IgD-negative memory B cell (primary cell): Measurements from ENCODE around the gene PHC2. TPM values are rescaled to one million over a fixed set of nuclear protein-coding genes. Genes with fewer than 3 reads are reported as not detected.

Experiments
- H3K27ac Mint-ChIP-seq, 3 donors: one replicate each; pipeline ENCODE4 v1.8.0; 2020 to 2022; ENCODE audit warnings: mild to moderate bottlenecking in 3 of 3, mixed read lengths in 3 of 3, moderate library complexity in 1 of 3
- H3K27me3 Mint-ChIP-seq: one replicate; pipeline ENCODE4 v1.8.0; 2021; ENCODE audit warnings: mixed read lengths
- H3K36me3 Mint-ChIP-seq: one replicate; pipeline ENCODE4 v1.8.0; 2020; ENCODE audit warnings: mild to moderate bottlenecking, mixed read lengths
- H3K4me1 Mint-ChIP-seq, 3 donors: one replicate each; pipeline ENCODE4 v1.8.0; 2020 to 2022; ENCODE audit warnings: mixed read lengths in 3 of 3, mild to moderate bottlenecking in 1 of 3
- H3K4me3 Mint-ChIP-seq, 4 donors: one replicate each; pipeline ENCODE4 v1.8.0; 2020 to 2022; ENCODE audit warnings: mild to moderate bottlenecking in 4 of 4, mixed read lengths in 4 of 4, moderate library complexity in 3 of 4
- H3K9me3 Mint-ChIP-seq, 3 donors: one replicate each; pipeline ENCODE4 v1.8.0; 2020 to 2021; ENCODE audit warnings: mixed read lengths in 3 of 3, mild to moderate bottlenecking in 1 of 3
- polyA plus RNA-seq: library from polyadenylated mRNA; unstranded; fragments of 300-500 nt; fragmentation: Illumina TruSeq; gene quantifications from one replicate; pipeline ENCODE4 v1.2.3, GENCODE V29; 2021

The PHC2 gene
- polyA plus RNA-seq, 1 donor from 2014 or later = 7.9 TPM

DNA sequence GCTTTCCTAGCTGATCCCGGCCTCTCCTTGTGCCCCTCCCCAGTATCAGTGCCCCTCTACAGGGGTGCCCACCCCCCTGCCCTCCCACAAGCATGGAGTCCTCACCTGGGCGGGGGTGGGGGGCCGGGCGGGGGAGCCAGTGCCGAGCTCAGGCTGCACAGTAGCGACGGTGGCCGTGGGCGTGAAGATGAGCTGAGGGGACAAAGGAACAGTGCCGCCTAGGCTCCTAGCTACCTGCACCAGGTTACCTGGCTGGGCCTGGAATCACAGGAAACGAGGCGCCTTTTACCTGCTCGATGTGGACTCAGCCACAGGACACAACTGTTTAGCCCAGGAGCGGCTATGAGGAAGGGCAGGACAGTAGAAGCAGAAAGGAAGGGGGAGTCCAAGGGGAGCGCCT is 62.5 kb downstream of the PHC2 start:
- no peaks in the 10 kb centered on the region for H3K36me3 Mint-ChIP-seq
- no peak overlapping the region for H3K27ac Mint-ChIP-seq
- no peaks in the 10 kb centered on the region for H3K9me3 Mint-ChIP-seq
- H3K4me3 Mint-ChIP-seq = no peak overlapping the region
- H3K27me3 Mint-ChIP-seq = peaks cover 7% of the 10 kb centered on the region
- H3K4me1 Mint-ChIP-seq = peaks cover 0 to 1% (median 0%) of the 10 kb centered on the region in 3 donors

DNA sequence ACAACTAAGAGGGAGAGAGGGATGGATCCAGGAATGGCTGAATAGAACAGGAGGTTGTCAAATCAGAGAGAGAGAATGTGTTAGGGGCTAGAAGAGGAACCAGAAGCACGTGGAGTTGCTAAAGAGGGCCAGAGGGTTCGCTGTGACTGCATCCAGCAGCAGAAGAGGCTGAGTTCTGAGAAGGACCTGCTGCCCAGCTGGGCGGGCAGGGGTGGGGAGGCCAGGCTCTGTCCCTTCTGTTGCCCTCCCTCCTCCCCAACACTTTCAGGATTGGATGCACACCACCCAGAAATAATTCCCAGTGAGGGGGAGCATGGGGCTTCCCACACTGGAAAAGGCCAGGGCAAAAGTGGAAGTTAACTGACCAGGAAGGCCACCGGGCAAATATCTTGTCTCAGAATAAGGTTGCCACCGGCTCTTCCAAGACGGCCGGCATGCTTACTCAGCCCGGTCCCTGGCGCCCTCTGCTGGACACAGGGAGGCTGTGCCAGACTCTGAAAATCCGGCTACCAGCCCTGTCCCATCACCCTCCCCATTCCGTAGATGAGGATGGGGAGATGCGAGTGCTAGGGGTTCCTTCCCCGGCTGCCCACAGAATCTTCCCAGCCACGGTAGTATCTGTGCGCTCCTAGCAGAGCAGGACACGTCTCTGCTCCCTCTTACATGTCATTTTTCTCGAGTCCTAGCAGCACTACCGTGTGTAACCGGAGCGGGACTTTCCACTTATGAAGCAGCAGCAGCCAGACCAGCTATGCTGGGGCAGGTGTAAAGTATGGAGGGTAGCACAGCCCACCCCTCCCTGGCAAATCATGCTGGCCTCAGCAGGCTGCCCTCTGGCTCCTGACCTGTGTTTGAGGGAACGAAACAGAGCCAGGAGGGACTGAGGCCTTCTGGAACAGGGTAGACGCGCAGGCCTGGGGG is 63.1 kb downstream of the PHC2 start:
- peaks cover 7% of the 10 kb centered on the region for H3K27me3 Mint-ChIP-seq
- no peaks in the 10 kb centered on the region for H3K36me3 Mint-ChIP-seq
- H3K4me1 Mint-ChIP-seq = peaks cover 0 to 1% (median 0%) of the 10 kb centered on the region in 3 donors

DNA sequence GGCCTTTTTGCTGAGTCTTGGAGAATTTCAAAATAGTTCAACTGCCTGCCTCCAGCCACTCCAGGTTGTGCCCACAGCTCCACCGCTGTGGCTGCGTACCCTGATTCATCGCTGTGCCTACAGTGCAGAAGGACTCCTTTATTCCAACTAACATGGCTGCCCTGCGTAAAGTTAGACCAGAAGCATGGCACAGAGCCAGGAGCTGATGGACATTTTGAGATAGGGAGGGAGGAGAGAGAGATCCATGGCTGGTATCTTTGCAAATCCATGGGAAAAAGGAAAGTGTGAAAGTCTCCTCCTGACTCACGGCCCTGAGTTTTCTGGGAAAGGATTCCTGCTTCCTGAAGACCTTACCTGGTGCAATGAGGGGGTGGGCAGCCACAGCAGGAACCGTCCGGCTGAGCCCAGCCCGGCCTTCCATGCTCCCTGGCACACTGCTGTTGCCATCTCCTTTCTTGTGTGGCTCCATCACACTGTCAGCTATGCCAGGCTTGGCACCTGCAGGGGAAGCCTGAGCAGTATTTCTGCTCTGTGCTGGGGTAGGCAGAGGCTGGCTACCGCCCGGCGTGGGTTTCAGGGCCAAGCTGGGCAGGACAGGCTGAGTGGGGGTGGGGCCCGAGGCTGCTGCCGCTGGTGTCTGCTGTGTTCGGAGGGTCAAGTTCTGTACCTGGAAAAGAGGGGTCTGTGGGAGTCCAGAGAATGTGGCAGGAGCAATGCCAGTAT is 64.0 kb downstream of the PHC2 start:
- Mint-ChIP-seq H3K27ac (no peak overlapping the region), H3K4me3 (no peak overlapping the region), H3K4me1 (peaks cover 0 to 1% (median 0%) of the 10 kb centered on the region in 3 donors), H3K36me3 (no peaks in the 10 kb centered on the region), H3K27me3 (peaks cover 7% of the 10 kb centered on the region), H3K9me3 (no peaks in the 10 kb centered on the region)

More for the DNA sequence above, 63.1 kb downstream of the PHC2 start:
- Mint-ChIP-seq H3K27ac (no peak overlapping the region), H3K9me3 (no peaks in the 10 kb centered on the region), H3K4me3 (no peak overlapping the region)

DNA sequence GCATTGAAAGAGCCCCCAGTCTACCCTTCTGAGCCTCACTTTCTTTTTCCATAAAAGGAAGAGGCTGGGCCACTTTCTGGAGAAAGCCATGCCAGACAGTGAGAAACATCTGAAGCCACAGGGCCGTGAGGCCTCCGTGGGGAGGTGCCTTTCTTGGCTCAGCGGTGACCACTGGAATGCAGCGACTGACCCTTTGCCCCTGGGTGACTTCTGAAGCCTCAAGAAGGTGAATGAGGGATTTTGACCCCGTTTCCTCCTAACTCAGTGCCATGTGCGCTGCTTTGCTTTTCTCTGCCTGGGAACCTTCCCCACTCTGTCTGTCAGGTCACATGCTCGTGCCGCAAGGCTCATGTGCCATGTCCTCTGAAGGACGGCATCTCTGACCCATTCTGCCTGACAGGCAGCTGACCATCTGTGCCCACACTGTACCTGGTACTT is 65.3 kb downstream of the PHC2 start:
- Mint-ChIP-seq H3K27ac (no peak overlapping the region), H3K4me3 (no peak overlapping the region), H3K4me1 (peaks cover 0 to 1% (median 0%) of the 10 kb centered on the region in 3 donors), H3K9me3 (no peaks in the 10 kb centered on the region), H3K36me3 (no peaks in the 10 kb centered on the region), H3K27me3 (peaks cover 5% of the 10 kb centered on the region)

DNA sequence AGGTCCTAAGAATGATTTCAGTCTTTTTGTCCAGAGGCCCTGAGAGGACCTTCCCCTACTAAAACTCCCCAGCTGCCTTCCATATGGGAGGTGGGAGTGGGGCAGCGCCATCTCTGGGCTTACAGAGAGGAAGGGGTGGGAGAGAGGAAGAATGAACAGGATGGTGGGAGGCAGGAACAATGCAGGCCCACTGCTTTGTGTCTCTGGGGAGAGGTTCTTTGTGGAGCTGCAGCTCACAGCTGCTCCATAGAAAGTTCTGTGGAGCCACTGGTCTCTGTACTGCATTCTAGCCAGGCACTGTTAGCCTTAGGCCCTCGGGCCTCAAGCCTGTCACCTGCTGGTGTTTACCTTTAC is 66.4 kb downstream of the PHC2 start:
- no peaks in the 10 kb centered on the region for H3K36me3 Mint-ChIP-seq
- no peak overlapping the region for H3K4me3 Mint-ChIP-seq
- peaks cover 0 to 1% (median 0%) of the 10 kb centered on the region in 3 donors for H3K4me1 Mint-ChIP-seq
- no peaks in the 10 kb centered on the region for H3K9me3 Mint-ChIP-seq
- H3K27me3 Mint-ChIP-seq = peaks cover 5% of the 10 kb centered on the region
- peak overlapping the region in 1 of 3 donors; percentile 3 for H3K27ac Mint-ChIP-seq

DNA sequence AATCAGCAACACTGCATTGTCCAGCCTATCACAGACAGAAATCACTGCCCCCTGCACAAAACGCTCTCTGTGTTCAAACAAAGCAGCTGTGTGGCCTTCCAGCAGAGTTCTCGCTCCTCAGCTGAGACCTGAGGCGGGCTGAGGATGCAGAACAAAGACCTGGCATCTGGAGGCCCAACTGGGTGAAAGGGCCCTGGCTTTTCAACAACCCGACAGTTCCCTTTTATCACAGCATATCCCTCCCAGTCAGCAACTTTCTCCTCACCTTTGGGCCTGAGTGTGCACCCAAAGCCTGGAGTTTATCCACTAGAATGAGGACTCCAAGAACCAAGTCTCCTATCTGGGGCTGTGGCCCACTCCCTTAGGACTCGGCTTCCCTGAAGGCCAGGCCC is 67.4 kb downstream of the PHC2 start:
- no peaks in the 10 kb centered on the region for H3K9me3 Mint-ChIP-seq
- peaks cover 2% of the 10 kb centered on the region for H3K27me3 Mint-ChIP-seq
- H3K4me3 Mint-ChIP-seq = no peak overlapping the region
- no peak overlapping the region for H3K27ac Mint-ChIP-seq
- peaks cover 0 to 1% (median 0%) of the 10 kb centered on the region in 3 donors for H3K4me1 Mint-ChIP-seq
- H3K36me3 Mint-ChIP-seq = no peaks in the 10 kb centered on the region

DNA sequence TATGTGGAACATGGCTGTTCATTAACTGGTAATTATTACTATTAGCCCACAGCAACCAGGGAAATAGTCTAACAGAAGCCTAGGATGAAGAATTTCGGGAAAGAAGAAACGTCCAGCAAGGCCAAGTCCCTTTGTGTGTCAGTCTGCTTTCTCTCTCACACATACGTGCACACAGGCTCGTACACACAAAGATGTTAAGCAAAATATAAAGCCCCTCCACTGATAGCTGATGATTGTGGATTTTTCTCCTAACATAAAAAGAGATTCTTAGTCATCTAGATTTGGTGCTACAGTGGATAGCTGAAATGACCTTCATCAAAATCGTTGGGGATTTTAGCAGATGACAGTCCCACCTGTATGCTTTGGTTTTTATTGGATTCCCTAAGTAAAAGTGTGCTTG is 67.9 kb downstream of the PHC2 start:
- Mint-ChIP-seq H3K36me3 (no peaks in the 10 kb centered on the region), H3K27me3 (peaks cover 2% of the 10 kb centered on the region), H3K9me3 (no peaks in the 10 kb centered on the region)

DNA sequence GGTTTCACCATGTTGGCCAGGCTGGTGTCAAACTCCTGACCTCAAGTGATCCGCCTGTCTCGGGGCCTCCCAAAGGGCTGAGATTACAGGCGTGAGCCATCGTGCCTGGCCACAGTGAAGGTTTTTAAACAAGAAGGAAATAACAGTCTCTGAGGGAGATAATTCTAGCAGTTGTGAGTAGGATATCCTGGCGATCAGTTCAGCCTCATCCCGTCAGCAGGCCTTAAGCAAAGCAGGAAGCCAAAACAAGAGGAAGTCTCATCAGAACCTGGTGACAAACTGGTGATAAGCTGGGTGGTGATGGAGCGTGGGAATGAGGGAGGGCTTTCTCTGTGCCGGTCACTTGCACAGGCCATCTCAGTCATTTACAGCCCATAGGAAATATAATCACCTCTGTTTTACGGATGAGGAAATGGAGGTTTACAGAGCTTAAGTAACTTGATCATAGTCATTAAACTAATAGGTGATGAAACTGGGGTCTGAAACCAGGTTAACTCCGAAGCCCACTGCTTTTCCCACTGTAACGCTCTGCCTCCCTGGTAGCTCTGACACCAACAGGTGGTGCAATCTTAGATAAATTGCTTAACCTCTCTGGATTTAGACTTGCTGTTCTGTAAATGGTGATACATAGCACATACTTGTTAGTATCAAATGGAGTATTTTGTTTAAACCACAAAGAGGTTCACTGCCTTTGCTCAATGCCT is 69.2 kb downstream of the PHC2 start:
- Mint-ChIP-seq H3K36me3 (no peaks in the 10 kb centered on the region), H3K27me3 (no peaks in the 10 kb centered on the region), H3K27ac (peak overlapping the region in 1 of 3 donors; percentile 2), H3K9me3 (no peaks in the 10 kb centered on the region), H3K4me1 (no peaks in the 10 kb centered on the region), H3K4me3 (no peak overlapping the region)

More for the DNA sequence above, 67.9 kb downstream of the PHC2 start:
- no peak overlapping the region for H3K27ac Mint-ChIP-seq
- peaks cover 0 to 1% (median 0%) of the 10 kb centered on the region in 3 donors for H3K4me1 Mint-ChIP-seq
- H3K4me3 Mint-ChIP-seq = no peak overlapping the region

DNA sequence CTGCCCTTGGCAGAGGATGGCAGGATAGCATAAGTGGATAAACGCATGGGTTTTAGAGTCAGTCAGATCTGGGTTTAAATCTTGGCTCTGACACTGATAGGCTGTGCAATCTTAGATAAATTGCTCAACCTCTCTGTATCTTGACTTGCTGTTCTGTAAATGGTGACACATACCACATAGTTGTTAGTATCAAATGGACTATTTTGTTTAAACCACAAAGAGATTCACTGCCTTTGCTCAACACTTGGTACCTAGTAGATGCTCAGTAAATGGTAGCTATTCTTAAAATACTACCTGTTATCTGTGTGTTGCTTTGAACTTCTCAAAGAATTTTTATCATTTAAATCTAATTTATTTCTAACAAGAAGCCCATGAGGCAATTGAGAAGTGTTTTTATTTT is 70.5 kb downstream of the PHC2 start:
- Mint-ChIP-seq H3K27me3 (no peaks in the 10 kb centered on the region), H3K4me1 (no peaks in the 10 kb centered on the region), H3K27ac (no peak overlapping the region), H3K4me3 (no peak overlapping the region), H3K9me3 (no peaks in the 10 kb centered on the region), H3K36me3 (peaks cover 1% of the 10 kb centered on the region)

DNA sequence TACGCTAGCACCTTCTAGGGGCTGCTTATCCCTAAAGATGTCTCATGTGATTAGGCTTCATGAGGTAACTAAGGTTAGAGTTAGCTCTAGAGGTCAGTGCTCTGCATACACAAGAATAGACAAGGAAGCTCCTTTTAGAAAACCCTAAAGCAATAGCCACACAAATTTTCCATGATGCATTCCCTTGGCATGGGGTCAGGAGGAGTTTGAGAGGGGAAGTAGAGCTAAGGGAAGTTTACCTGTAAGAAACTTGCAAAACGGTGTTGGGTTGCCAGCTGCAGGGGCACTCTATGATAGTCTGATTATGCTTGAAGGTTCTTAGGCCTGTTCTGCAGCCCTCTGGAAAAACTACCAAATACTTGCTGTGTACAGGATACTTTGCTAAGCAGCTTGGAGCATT is 71.0 kb downstream of the PHC2 start:
- no peak overlapping the region for H3K27ac Mint-ChIP-seq
- H3K9me3 Mint-ChIP-seq = no peaks in the 10 kb centered on the region
- H3K36me3 Mint-ChIP-seq = peaks cover 4% of the 10 kb centered on the region
- no peaks in the 10 kb centered on the region for H3K4me1 Mint-ChIP-seq
- H3K4me3 Mint-ChIP-seq = no peak overlapping the region
- H3K27me3 Mint-ChIP-seq = no peaks in the 10 kb centered on the region

DNA sequence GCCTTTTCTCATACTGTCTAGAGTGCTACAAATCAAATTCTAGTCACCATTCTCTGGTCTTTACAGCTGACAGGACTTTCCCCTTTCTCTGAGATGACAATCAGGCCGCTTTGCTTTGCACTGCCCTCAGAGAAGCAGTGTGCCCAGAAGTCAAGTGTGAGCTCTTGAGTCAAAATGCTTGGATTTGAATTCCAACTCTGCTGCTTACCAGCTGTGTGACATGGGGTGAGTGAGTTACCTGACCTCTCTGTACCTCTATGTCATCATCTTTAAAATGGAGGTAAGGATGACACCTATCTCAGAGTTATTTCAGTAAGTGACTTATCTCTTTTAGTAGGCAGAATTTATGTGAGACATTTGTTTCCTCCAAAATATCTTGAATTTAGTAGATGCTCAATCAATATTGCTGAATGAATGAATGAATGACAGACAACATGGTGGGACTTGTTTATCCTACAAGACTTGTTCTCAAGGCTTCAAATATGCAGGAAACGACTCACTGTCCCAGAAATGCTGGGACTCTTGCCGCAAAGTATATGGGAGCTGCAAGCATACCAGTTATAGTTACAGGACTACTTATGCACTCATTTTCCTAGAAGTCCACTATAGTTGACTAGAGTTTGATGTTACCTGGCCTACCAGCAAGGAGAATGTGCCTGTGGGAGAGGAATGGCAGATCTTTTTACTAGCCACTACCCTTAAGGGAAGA is 71.9 kb downstream of the PHC2 start:
- H3K36me3 Mint-ChIP-seq = peaks cover 4% of the 10 kb centered on the region
- no peaks in the 10 kb centered on the region for H3K9me3 Mint-ChIP-seq
- no peaks in the 10 kb centered on the region for H3K27me3 Mint-ChIP-seq
- peak overlapping the region in 1 of 4 donors; percentile 35 for H3K4me3 Mint-ChIP-seq
- H3K4me1 Mint-ChIP-seq = no peaks in the 10 kb centered on the region
- no peak overlapping the region for H3K27ac Mint-ChIP-seq

DNA sequence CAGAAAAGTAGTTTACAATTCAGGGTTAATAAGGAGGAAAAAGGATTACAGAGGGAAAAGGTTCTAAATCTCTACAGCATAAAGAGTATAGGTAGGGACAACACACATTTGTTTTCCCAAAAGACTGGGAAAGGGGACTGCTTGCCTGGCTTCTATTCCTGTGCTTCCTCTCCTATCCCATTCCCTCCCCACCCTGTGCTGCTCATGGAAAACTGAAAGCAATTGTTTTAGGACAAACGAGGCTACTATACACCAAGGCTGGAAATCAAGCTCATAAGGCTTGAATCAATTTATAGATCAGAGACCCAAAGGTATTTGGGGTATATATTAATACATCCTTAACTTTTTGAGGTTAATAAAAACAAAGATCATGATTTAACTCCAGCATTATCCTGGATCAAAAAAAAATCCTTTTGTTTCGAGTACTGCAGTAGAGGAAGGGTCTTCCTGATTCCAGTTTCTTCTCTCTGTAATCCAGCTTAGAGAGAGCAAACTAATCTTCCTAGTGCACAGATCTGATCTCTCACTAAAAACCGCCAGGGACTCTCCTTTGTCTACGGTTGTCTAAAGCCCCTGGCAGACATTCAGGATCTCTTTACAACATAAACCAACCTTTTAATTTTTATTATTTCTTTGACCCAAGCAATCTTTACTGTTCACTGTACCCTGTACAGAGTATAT is 72.6 kb downstream of the PHC2 start:
- no peaks in the 10 kb centered on the region for H3K27me3 Mint-ChIP-seq
- H3K36me3 Mint-ChIP-seq = peaks cover 4% of the 10 kb centered on the region
- H3K4me1 Mint-ChIP-seq = no peaks in the 10 kb centered on the region
- no peak overlapping the region for H3K27ac Mint-ChIP-seq
- peak overlapping the region in 1 of 4 donors; percentile 15 for H3K4me3 Mint-ChIP-seq
- H3K9me3 Mint-ChIP-seq = no peaks in the 10 kb centered on the region

DNA sequence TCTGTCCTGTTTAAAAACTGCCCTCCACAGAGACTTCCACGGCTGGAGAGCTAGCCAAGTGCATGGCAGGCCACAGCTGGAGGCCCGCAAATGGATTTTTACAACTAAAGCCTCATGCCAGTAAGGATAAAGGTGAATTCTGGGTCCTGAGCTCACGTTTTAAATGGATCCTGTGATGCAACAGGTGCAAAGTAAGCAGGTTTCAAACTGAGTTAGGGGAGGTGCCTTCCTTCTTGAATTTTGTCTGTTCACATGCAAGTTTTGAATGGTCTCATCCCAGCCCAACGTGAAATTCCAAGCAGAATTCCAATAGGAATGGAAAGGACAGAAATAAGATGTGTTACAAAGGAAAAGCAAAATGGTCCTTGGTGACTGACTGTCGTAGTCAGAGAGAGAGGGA is 73.8 kb downstream of the PHC2 start:
- H3K4me1 Mint-ChIP-seq = no peaks in the 10 kb centered on the region

DNA sequence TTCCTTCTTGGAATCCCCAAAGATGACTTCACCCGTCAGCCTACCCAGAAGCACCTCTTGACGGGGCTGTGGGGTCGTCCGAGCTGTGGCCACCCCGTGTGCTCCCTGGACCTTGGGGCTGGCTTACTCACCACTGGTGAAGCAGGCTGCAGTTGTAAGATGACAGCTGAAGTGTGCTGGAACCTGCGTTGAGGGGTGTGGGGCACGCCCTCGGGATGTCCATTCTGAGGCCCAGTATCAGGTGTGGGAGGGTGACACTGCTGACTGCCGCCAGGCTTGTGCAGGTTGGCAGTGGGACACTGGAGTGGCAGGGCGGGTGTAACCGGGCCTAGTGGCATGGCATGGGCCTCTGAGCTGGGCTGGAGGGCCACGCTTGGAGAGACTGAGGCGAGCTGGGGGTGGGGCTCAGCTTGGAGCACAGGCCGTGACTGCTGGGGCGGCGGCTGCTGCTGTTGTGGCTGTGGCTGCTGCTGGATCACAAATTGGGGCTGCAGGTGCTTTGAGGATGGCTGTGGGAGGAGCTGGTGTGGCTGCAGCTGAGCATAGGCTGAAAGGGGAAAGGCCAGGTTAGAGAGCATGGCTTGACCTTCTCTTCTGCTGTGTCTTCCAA is 76.1 kb downstream of the PHC2 start:
- Mint-ChIP-seq H3K4me3 (no peak overlapping the region), H3K27me3 (no peaks in the 10 kb centered on the region), H3K9me3 (no peaks in the 10 kb centered on the region), H3K36me3 (peaks cover 4% of the 10 kb centered on the region), H3K4me1 (peaks cover 0 to 7% (median 6%) of the 10 kb centered on the region in 3 donors), H3K27ac (no peak overlapping the region)

More for the DNA sequence above, 73.8 kb downstream of the PHC2 start:
- peaks cover 4% of the 10 kb centered on the region for H3K36me3 Mint-ChIP-seq
- H3K9me3 Mint-ChIP-seq = no peaks in the 10 kb centered on the region
- H3K27ac Mint-ChIP-seq = no peak overlapping the region
- H3K4me3 Mint-ChIP-seq = no peak overlapping the region
- no peaks in the 10 kb centered on the region for H3K27me3 Mint-ChIP-seq
